Erythroblast (primary cell): ENCODE data around the gene LEUTX.

ENCODE experiments used
- GATA1 ChIP-seq: IDR thresholded peaks from 2 replicates; pipeline ENCODE4 v1.6.1; 2011; ENCODE audit warnings: low read depth, mild to moderate bottlenecking, control low read depth, low read length, moderate library complexity
- POLR2A ChIP-seq: IDR thresholded peaks from 2 replicates; pipeline ENCODE4 v1.6.1; 2011; ENCODE audit warnings: mild to moderate bottlenecking, low read length

DNA sequence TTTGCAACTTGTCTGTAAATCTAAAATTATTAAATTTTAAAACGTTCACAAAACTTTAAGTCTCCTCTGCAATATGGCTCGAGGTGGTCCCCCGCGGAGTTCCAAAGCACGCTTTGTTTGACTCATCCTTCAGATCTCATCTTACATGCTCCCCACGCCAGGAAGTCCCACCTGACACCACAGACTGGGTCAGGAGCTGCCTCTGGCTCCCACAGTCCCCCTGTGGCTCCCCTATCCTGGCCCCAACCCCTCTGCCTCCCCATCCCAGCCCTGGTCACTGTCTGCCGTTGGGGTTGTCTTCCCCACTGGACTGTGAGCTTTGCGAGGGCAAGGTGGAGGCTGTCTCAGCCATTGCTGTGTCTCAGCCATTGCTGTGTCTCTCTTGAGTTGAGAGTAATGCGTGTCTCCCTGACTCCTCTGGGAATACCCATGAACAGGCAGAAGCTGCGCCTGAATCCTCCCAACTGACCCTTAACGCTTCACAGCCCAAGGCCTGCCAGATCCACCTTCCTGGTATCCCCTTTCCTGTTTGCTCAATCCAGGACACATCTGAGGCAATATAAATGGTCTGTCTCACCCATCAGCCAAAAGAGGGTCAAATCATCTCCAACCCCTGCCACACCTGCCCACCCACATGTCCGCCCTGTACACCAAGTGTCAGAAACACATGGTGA lies 39.4 kb downstream of the LEUTX start:
- TF ChIP-seq POLR2A (no peak), GATA1 (no peak)
